Measurements from ENCODE around the gene CLMN.

DNA sequence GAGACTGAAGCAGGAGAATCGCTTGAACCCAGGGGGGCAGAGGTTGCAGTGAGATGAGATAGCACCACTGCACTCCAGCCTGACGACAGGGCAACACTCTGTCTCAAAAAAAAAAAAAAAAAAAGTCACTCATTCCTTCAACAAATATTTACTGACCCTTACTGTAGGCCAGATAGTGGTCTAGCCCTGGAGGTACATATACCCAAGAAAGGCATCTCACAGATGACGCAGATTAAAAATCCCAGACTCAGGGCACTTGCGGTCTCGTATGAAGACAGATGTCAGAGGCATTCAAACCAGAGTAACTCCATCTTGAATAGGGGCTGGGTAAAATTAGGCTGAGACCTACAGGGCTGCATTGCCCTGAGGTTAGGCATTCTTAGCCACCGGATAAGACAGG lies 44.8 kb downstream of the CLMN start:
- TF ChIP-seq, protein P1, sequence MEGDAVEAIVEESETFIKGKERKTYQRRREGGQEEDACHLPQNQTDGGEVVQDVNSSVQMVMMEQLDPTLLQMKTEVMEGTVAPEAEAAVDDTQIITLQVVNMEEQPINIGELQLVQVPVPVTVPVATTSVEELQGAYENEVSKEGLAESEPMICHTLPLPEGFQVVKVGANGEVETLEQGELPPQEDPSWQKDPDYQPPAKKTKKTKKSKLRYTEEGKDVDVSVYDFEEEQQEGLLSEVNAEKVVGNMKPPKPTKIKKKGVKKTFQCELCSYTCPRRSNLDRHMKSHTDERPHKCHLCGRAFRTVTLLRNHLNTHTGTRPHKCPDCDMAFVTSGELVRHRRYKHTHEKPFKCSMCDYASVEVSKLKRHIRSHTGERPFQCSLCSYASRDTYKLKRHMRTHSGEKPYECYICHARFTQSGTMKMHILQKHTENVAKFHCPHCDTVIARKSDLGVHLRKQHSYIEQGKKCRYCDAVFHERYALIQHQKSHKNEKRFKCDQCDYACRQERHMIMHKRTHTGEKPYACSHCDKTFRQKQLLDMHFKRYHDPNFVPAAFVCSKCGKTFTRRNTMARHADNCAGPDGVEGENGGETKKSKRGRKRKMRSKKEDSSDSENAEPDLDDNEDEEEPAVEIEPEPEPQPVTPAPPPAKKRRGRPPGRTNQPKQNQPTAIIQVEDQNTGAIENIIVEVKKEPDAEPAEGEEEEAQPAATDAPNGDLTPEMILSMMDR (IDR thresholded peaks at IDR 0.05): no peak
- TF ChIP-seq POLR2AphosphoS5 (IDR thresholded peaks at IDR 0.05; ENCODE audit: insufficient read depth in 1 of 2, low read depth in 1 of 2) (no peak), POLR2A (IDR thresholded peaks at IDR 0.05) (no peak)

Data from vagina (tissue), 2 donors.